Right renal pelvis (tissue), 4 donors: ENCODE results near the gene KNOP1. TPM values are rescaled to one million over a fixed set of nuclear protein-coding genes. Genes with fewer than 3 reads are reported as not detected.
"Not testable (repeated sequence)": the region's sequence is repeated elsewhere in the genome, so short reads cannot be mapped to it uniquely, and the experiment has no call there.

ENCODE experiments used
- DNase-seq, 4 donors: peaks; one replicate each; pipeline ENCODE4 v3.0.0-alpha.2; 2013; ENCODE audit warnings: low read depth in 4 of 4, low spot score in 3 of 4, missing footprints in 1 of 4
- polyA plus RNA-seq, 4 donors: library from polyadenylated mRNA; unstranded; fragments of 120-200 nt; gene quantifications; one replicate each; pipeline ENCODE4 v1.2.1, GENCODE V29; 2013; ENCODE audit not compliant: insufficient read length in 4 of 4

Gene KNOP1
- polyA plus RNA-seq, 4 donors = 38.2 to 42.0 (median 39.5) TPM

DNA sequence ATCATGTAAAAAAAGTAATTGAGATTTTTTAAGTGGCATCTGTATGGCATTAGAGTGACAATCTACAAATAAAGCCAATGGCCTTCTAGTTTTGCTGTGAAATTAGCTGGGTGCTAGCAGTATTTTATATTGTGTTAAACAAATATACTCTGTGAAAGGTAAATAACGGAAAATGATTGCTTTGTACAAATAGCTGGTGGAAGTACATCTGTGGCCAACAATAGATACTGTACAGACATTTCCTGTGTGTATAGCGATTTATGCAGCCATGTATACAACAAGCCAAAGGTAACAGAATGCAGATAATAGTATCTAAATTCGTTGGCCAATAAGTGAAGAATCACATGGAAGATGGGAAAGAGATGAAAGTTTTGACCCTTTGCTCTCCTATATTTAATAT is 26.6 kb upstream of the KNOP1 start:
- no peak for DNase-seq

- DNase-seq = no peak
These were observed 25.8 kb upstream of the KNOP1 start for GRCh38 chr16:19743816-19744159.

DNA sequence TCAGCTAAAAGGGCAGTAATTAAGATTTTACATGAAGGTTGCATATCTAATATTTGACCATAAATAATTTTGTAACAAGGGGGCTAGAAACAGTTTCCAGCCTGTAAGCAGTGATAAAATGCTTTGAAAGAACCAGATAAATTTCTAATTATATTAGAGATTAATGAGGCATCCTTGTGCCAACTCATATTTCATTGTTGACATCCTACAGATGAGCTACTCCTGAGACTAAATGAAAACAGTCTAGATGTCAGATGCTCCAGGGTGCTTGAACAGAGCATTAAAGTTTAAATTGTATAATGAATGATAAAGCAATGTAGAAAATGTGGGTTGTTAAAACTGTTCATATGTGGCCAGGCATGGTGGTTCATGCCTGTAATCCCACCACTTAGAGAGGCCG is 23.3 kb upstream of the KNOP1 start:
- no peak for DNase-seq

DNA sequence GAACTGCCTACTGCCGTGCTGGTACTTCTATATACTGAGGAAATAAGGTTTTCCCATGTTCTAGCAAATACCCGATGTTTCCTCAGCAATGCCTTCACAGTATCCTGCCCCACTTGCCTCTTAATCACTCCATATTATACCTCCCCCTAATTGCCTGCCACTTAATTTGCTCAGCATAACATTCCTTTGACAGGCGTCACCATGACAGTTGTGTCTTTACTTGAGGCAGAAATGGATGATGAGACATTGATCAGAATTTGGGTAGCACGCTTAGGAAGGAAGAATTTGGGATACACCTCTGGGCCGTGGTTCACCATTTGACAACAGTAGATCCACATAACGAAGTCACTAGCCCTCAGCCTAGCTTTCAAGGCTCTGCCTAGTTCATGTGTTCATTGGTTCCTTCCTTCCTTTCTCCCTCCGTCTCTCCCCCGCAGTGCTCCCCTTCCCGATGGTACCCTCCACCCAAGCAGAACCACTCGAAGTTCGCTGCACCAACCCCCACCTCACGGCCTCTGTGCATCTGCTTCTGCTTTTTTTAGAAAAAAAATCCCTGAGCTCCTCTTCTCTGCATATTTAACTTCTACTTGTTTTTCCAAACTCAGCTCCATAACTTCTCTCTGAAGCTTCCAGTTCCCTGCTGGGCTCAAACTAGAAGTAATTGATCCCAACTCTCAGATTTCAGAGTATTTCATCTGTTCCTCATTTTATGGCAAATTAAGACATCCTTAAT is 19.4 kb upstream of the KNOP1 start:
- no peak for DNase-seq

DNA sequence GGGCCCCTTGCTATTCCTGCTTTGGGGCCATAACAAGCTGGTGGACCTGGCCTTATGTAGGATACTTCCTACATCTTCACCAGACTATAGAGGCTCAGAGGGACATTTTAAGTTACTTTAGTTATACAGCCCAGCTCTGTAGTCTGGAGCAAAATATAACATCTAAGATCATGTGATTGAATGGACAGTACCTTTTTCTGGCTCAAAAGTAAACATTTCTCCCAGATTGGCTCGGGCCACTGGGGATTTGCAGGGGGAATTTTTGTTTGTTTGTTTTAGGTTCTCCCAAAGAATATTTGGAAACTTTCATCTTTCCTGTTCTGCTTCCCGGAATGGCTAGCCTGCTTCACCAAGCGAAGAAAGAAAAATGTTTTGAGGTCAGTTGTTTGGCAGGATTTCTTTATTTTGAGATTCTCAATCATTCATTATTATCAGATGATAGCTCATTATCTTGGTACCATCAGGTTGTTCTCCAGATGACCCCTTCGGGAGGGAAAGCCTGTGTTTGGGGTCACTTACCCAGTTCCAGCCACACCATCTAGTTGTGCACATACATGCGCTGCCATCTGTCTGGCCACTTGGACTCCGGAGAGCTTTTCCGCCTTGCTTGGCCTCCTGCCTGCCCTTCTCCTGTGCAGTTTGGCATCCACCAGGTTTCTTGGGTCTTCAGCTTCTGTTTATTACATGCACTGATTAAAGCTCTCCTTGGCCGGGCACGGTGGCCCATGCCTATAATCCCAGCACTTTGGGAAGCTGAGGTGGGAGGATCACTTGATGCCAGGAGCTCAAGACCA is 17.2 kb upstream of the KNOP1 start:
- no peak for DNase-seq

GRCh38 chr16:19733551-19733950 is 15.5 kb upstream of the KNOP1 start:
- no peak for DNase-seq

- DNase-seq = no peak
These were observed 10.6 kb upstream of the KNOP1 start for GRCh38 chr16:19728636-19728965.

- DNase-seq = no peak
These were observed 5.0 kb upstream of the KNOP1 start for GRCh38 chr16:19722981-19723380.

DNA sequence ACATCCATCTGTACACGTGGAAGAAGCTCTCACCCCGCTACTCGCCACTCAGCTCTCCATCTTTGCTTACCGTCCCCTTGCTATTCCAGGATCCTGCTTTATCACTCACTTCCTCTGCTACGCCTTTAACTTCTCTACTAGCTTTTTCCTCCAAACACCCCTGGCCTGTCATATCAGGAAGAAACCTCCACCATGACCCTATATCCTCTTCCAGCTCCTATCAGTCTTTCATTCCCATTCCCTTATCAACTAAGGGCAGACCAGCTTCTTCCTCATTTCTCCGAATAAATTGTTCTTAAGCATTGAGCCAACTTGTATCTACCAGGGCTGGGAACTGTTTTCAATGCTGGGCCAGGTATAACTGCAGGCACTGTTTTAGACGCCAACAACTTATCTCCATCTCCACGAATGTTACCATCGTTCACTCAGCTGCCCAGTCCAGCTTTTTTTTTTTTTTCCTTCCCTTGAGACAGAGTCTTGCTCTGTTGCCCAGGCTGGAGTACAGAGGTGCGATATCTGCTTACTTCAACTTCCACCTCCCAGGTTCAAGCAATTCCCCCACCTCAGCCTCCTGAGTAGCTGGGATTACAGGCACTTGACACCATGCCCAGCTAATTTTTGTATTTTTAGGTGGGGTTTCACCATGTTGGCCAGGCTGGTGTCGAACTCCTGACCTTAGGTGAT is 4.4 kb upstream of the KNOP1 start:
- DNase-seq = no peak

- DNase-seq = no peak
These were observed 568 bp upstream of the KNOP1 start for GRCh38 chr16:19718624-19718965.

DNA sequence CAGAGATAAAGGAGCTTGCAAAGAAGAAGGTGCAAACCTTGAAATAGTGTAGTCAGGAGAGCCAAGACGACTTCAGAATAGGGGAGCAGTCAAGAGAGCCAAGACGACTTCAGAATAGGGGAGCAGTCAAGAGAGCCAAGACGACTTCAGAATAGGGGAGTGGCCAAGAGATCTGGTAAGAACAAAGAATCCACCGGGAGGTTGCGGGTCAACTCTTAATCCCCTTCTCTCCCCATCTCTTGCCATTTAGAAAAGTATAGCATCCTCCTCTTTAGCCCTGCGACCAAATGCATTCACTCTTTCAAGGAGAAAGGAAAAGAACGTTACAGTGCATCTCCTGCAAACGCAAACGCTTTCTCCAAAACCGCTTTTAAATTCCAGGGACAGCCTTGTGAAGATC is 713 bp downstream of the KNOP1 start:
- no peak for DNase-seq

DNA sequence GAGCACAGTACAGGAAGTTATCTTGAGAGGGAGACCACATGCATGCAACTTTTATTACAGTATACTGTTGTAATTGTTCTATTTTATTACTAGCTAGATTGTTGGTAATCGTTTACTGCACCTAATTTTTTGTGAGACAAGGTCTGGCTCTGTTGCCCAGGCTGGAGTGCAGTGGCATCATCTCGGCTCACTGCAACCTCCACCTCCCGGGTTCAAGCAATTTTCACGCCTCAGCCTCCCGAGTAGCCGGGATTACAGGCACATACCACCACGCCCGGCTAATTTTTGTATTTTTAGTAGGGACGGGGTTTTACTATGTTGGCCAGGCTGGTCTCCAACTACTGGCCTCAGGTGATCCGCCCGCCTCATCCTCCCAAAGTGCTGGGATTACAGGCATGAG is 1.3 kb downstream of the KNOP1 start:
- DNase-seq = not testable (repeated sequence)

- DNase-seq = no peak
These were observed 1.8 kb downstream of the KNOP1 start for GRCh38 chr16:19716183-19716582.

DNA sequence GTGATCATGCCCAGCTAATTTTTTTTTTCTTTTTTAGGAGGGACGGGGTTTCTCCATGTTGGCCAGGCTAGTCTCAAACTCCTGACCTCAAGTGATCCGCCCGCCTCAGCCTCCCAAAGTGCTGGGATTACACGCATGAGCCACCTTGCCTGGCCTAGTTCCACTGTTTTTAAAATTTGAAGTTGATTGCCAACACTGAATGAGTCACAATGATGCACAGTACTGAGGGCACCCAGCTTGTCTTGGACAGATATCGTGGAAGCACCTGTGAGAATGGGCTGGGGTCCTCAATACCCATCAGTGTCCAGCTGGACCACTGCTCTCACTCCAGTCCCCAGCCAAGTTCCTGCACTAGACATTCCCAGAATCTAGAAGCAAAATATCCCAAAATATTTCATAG is 2.5 kb downstream of the KNOP1 start:
- DNase-seq = no peak

DNA sequence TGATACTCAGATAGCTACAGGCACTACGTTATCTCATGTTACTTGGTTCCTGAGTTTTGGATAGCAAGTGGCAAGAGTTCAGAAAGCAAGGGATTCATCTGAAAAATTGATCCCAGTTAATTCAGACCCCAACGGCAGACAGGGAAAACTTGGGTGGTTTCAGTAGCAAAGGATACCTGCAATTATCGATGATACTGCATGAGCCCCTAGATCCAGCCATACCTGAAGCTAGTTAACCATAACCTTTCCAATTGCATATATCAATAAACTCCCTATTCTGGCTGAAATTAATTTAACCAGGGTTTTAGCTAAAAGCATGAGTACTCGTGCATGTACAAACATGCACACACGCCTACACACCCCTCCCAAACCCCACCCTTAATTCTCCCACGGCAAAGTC is 4.3 kb downstream of the KNOP1 start:
- DNase-seq = no peak

DNA sequence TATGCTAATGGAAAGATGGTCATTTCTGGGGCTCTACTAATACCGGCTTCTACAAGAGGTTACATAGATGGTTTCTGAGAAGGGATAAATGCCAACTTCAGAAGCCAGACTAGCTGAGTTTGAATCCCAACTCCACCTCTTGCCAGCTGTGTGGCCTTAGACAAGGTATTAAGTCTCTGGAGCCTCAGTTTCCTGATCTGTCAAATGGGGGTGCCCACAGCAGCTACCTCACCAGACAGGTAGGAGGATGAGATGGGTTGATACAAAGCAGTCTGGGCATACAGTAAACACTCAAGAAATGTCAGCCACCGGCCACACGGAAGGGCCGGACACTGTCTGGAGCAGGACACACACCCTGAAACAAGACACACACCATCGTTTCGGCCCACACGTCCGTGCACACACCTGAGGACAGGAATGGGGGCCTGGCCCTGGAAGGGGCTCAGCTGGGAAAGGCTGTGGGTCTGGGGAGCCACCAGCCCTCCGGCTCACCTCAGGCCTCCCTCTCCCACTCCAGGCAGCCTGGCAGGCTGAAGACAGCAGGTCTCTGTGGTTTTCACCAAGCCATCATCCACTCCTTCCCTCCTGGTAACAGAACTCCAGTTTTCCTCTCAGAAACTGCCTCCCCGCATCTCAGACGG is 5.5 kb downstream of the KNOP1 start:
- DNase-seq = no peak

DNA sequence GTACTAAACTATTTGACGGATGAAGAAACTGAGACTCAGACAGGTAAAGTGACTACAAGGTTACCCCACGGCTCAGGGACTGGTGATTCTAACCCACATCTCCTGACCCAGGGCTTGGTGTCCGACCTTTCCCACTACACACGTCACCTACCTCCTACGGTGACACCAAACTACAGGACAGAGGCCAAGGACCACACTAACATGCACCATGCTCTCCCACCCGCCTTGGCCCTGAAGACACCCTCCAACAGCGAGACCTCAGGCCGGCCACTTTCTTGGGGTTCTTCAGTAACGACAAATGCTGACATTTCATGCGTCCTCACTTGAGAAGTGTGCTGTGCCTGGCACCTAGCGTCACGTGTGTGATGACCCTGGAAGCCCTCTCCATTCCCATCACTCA is 6.4 kb downstream of the KNOP1 start:
- DNase-seq = no peak

GRCh38 chr16:19710991-19711545 is 7.0 kb downstream of the KNOP1 start:
- no peak for DNase-seq

GRCh38 chr16:19710191-19710908 is 7.7 kb downstream of the KNOP1 start:
- no peak for DNase-seq

DNA sequence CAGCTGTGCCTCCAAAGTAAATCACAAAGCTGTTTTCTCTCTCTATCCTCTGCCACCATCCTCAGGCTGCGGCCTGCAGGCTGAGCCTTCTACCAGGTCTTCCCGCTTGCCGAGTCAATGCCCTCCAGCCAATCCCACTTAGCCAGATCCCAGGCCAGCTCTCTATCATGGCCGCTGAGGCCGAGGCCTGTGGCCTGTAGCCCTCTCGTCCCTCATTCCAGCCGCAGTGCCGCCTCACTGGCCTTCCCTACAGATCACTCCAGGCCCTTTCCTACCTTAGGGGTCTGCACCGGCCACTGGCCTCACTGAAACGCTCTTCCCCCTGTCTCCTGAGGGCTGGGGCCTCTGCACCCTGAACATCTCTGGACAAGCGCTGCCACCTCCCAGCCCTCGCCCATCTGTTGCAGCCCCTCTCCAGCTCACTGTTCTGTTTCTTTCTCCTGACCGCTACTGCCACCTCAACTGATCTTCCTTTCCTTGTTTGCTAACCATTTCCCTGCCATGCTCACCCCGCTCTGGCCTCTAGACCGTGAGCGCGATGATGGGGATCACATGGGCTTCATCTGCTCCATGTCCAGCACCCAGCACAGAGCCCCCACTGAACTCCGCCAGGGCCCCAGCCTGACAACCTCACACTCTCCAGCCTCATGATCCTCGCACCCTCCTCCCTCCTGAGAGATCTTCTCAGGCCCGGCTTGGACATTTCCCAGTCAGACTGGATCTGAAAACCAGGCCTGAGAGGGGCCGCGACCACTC is 8.5 kb downstream of the KNOP1 start:
- no peak for DNase-seq
